K562 (cell line): Measurements from ENCODE around the gene NDOR1. TPM values are rescaled to one million over a fixed set of nuclear protein-coding genes. Genes with fewer than 3 reads are reported as not detected.

Source experiments
- CHCHD3 ChIP-seq: fragments of 250-450 bp; sonication (Bioruptor Pico); IDR thresholded peaks from 2 replicates; pipeline ENCODE4 v2.1.2; 2022; ENCODE audit warnings: mild to moderate bottlenecking
- CREB1 ChIP-seq, 2 experiments: sonication (generic) in 1 of 2; formaldehyde crosslinking in 1 of 2; IDR thresholded peaks; 2 replicates each; pipeline versions ENCODE4 v1.6.1 to v1.8.0; 2012 to 2022; ENCODE audit warnings: inconsistent platforms in 1 of 2, mild to moderate bottlenecking in 1 of 2, missing genetic modification reagents in 1 of 2, moderate library complexity in 1 of 2
- DACH1 ChIP-seq: fragments of 450-650 bp; IDR thresholded peaks from 2 replicates; pipeline ENCODE4 v1.6.1; 2018; ENCODE audit not compliant: partially characterized antibody
- FOS ChIP-seq: IDR thresholded peaks from 3 replicates; pipeline ENCODE4 v1.6.1; 2011; ENCODE audit not compliant: insufficient read length; ENCODE audit errors: extremely low read depth
- GABPB1 ChIP-seq: sonication (generic); formaldehyde crosslinking; IDR thresholded peaks from 2 replicates; pipeline ENCODE4 v1.8.0; 2022; ENCODE audit warnings: mild to moderate bottlenecking, missing genetic modification reagents
- HCFC1 ChIP-seq: IDR thresholded peaks from 2 replicates; pipeline ENCODE4 v1.6.1; 2012; ENCODE audit warnings: low read depth, low read length, improper control_type of control experiment
- HDAC1 ChIP-seq, 2 experiments: fragments of 450-650 bp; IDR thresholded peaks; 2 replicates each; pipeline ENCODE4 v1.6.1; 2016 to 2017; ENCODE audit warnings: inconsistent platforms in 1 of 2, mild to moderate bottlenecking in 1 of 2, moderate library complexity in 1 of 2
- LEF1 ChIP-seq: fragments of 450-650 bp; IDR thresholded peaks from 2 replicates; pipeline ENCODE4 v1.6.1; 2016; ENCODE audit warnings: mild to moderate bottlenecking
- MAFF ChIP-seq: IDR thresholded peaks from 2 replicates; pipeline ENCODE4 v1.6.1; 2012; ENCODE audit warnings: low read length, improper control_type of control experiment
- MXI1 ChIP-seq: IDR thresholded peaks from 2 replicates; pipeline ENCODE4 v1.6.1; 2011; ENCODE audit warnings: low read depth, mild to moderate bottlenecking, improper control_type of control experiment, low read length
- MYBL2 ChIP-seq, 2 experiments: fragments of 450-650 bp in 1 of 2; sonication (generic) in 1 of 2; formaldehyde crosslinking in 1 of 2; IDR thresholded peaks; 2 replicates each; pipeline versions ENCODE4 v1.6.1 to v1.8.1; 2017 to 2022; ENCODE audit warnings: borderline replicate concordance in 1 of 2, inconsistent platforms in 1 of 2, low read depth in 1 of 2, mild to moderate bottlenecking in 1 of 2, missing genetic modification reagents in 1 of 2, moderate library complexity in 1 of 2
- NBN ChIP-seq: fragments of 450-650 bp; IDR thresholded peaks from 2 replicates; pipeline ENCODE4 v1.6.1; 2016; ENCODE audit warnings: low read depth, mild to moderate bottlenecking
- NFE2 ChIP-seq: IDR thresholded peaks from 2 replicates; pipeline ENCODE4 v1.6.1; 2014; ENCODE audit warnings: antibody characterized with exemption, low read depth
- NR2C2 ChIP-seq, 2 experiments: fragments of 200-800 bp in 1 of 2; sonication (Bioruptor generic) in 1 of 2; sonication (generic) in 1 of 2; formaldehyde crosslinking in 1 of 2; IDR thresholded peaks; 2 replicates each; pipeline versions ENCODE4 v1.6.1 to v1.8.0; 2016 to 2022; ENCODE audit warnings: mild to moderate bottlenecking in 1 of 2, missing compliant biosample characterization in 1 of 2, missing genetic modification characterization in 1 of 2, missing genetic modification reagents in 1 of 2
- POLR2AphosphoS2 ChIP-seq: IDR thresholded peaks from 2 replicates; pipeline ENCODE4 v1.6.1; 2012; ENCODE audit warnings: low read length, improper control_type of control experiment
- POLR2AphosphoS5 ChIP-seq: IDR thresholded peaks from 2 replicates; pipeline ENCODE4 v1.6.1; 2011; ENCODE audit warnings: mild to moderate bottlenecking, low read depth, low read length, moderate library complexity; ENCODE audit not compliant: control insufficient read depth, insufficient read depth
- POLR3A ChIP-seq: IDR thresholded peaks from 2 replicates; pipeline ENCODE4 v1.6.1; 2011; ENCODE audit warnings: borderline replicate concordance, mild to moderate bottlenecking, moderate library complexity; ENCODE audit not compliant: insufficient read length, insufficient read depth; ENCODE audit errors: extremely low read depth
- PTRF ChIP-seq: fragments of 450-650 bp; IDR thresholded peaks from 2 replicates; pipeline ENCODE4 v1.6.1; 2016; ENCODE audit warnings: mild to moderate bottlenecking, missing genetic modification characterization, missing compliant biosample characterization
- SP2 ChIP-seq: IDR thresholded peaks from 2 replicates; pipeline ENCODE4 v1.6.1; 2011; ENCODE audit warnings: mild to moderate bottlenecking, low read depth, low read length, moderate library complexity; ENCODE audit not compliant: poor library complexity, severe bottlenecking; ENCODE audit errors: extremely low read depth
- SRSF3 ChIP-seq: fragments of 200-400 bp; formaldehyde crosslinking; IDR thresholded peaks from 2 replicates; pipeline ENCODE4 v1.6.1; 2016; ENCODE audit warnings: mild to moderate bottlenecking, low read length, moderate library complexity; ENCODE audit not compliant: insufficient read depth
- STAT5A ChIP-seq: IDR thresholded peaks from 2 replicates; pipeline ENCODE4 v1.6.1; 2012; ENCODE audit warnings: low read length, inconsistent platforms, borderline replicate concordance
- ZEB2 ChIP-seq: fragments of 450-650 bp; IDR thresholded peaks from 2 replicates; pipeline ENCODE4 v1.6.1; 2016
- ZNF121 ChIP-seq: sonication (generic); formaldehyde crosslinking; conservative IDR thresholded peaks from 2 replicates; pipeline ENCODE4 v1.8.0; 2022; ENCODE audit warnings: missing genetic modification reagents
- polyA plus RNA-seq, 8 experiments: library from polyadenylated mRNA; depleted of rRNA in 4 of 8; stranded (reverse) in 5 of 8; unstranded in 3 of 8; fragments of >200 nt; fragmentation: Nextera tagmentation in 2 of 8; fragmentation: Illumina TruSeq in 1 of 8; extraction: Ambion mirVana in 2 of 8; extraction: Trizol in 1 of 8; gene quantifications; 2 replicates each; pipeline versions ENCODE4 v1.2.1 to v1.2.3, GENCODE V29; 2011 to 2014; ENCODE audit warnings: inconsistent platforms in 1 of 8, missing spikeins in 1 of 8
- total RNA-seq, 7 experiments: library from RNA; depleted of rRNA in 6 of 7; stranded (reverse); fragments of >200 nt in 6 of 7; fragmentation: Illumina TruSeq in 2 of 7; extraction: Trizol in 2 of 7; gene quantifications; 2 replicates each; pipeline versions ENCODE4 v1.2.1 to v1.2.3, GENCODE V29; 2011 to 2021; ENCODE audit warnings: low replicate concordance in 1 of 7
- TF ChIP-seq, protein P1 (sequence below): sonication (generic); formaldehyde crosslinking; IDR thresholded peaks from 2 replicates; pipeline ENCODE4 v1.9.0; 2022; ENCODE audit warnings: mild to moderate bottlenecking, missing genetic modification reagents
- TF ChIP-seq, protein P2 (sequence below), 2 experiments: fragments of 450-650 bp; conservative IDR thresholded peaks; 2 replicates each; pipeline ENCODE4 v1.6.1; 2017; ENCODE audit warnings: mild to moderate bottlenecking in 2 of 2, moderate library complexity in 2 of 2

NDOR1 gene
- total and polyA plus RNA-seq, 9 of the 15 experiments (the other 6 are each of a cell fraction or from before 2014, with no cell fraction given): 0.06 to 36.9 (median 6.9) TPM

DNA sequence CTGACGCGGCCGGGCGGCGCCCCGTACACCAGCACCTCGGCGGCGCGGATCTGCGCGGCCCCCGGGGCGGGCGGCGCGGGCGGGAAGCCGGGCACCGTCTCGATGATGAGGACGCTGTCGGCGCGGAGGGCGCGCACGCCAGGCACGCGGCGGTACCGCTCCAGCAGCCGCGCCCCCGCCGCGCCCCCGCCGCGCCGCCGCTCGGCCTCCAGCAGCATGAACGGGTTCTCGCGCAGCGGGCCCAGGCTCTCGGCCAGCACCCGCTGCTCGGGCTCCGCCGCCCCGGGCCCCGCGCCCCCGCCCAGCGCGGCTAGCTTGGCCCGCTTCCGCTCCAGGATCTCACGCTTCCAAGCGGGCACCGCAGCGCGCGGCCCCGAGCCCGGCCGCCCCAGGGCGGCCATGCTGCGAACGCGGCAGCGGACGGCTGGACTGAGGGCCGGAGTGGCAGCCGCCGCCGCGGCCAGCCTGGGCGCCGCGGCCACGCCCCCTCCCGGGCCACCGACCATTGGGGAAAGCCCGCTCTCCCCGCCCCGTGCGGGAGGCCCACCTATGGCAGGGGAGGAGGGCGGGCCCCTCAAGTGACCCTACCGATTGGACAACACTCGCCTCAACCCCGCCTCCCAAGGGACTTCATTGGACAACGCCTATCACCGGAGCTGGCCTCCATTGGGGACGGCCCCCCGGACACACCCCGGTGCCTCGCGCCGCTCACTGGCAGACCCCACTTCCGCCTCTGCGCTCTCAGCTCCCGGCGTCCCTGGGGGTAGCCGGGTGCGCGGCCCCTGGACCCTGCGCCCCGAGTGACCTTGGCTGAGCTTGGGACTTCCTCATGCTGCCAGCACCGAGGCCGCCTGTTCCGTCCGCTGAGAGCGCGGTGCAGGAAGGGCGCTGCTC lies 4.9 kb upstream of the NDOR1 start, which contains the start of gene TPRN (continued):
- TF ChIP-seq MAFF (no peak), ZEB2 (no peak), NFE2 (no peak), NR2C2 (CRISPR knock-in tag; IDR thresholded peaks at IDR 0.05) (no peak), NR2C2 (tag; IDR thresholded peaks at IDR 0.05) (peak; percentile 49; the same call in 1 of the 2 replicates), LEF1 (no peak), FOS (peak; percentile 97), MYBL2 (IDR thresholded peaks at IDR 0.05; ENCODE audit: low read depth) (no peak), MYBL2 (CRISPR knock-in tag; IDR thresholded peaks at IDR 0.05; ENCODE audit: borderline replicate concordance) (no peak), NBN (no peak), SP2 (peak; percentile 86), HCFC1 (peak; percentile 3; the same call in 1 of the 2 replicates), SRSF3 (no peak), POLR2AphosphoS5 (peak; percentile 67; the same call in 1 of the 2 replicates), STAT5A (no peak), POLR2AphosphoS2 (no peak), GABPB1 (CRISPR knock-in tag) (peak; percentile 84), POLR3A (no peak), DACH1 (no peak), MXI1 (no peak), ZNF121 (CRISPR knock-in tag) (no peak), PTRF (tag) (no peak), CREB1 (IDR thresholded peaks at IDR 0.05) (no peak), CREB1 (CRISPR knock-in tag; IDR thresholded peaks at IDR 0.05) (no peak; the same call in 1 of the 2 replicates), CHCHD3 (no peak), HDAC1 (IDR thresholded peaks at IDR 0.05) (peak in 1 of 2 experiments; percentile 85; a peak in 2 of 4 replicates)
- TF ChIP-seq, protein P1, sequence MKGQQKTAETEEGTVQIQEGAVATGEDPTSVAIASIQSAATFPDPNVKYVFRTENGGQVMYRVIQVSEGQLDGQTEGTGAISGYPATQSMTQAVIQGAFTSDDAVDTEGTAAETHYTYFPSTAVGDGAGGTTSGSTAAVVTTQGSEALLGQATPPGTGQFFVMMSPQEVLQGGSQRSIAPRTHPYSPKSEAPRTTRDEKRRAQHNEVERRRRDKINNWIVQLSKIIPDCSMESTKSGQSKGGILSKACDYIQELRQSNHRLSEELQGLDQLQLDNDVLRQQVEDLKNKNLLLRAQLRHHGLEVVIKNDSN (CRISPR knock-in tag): peak; percentile 69
- TF ChIP-seq, protein P2, sequence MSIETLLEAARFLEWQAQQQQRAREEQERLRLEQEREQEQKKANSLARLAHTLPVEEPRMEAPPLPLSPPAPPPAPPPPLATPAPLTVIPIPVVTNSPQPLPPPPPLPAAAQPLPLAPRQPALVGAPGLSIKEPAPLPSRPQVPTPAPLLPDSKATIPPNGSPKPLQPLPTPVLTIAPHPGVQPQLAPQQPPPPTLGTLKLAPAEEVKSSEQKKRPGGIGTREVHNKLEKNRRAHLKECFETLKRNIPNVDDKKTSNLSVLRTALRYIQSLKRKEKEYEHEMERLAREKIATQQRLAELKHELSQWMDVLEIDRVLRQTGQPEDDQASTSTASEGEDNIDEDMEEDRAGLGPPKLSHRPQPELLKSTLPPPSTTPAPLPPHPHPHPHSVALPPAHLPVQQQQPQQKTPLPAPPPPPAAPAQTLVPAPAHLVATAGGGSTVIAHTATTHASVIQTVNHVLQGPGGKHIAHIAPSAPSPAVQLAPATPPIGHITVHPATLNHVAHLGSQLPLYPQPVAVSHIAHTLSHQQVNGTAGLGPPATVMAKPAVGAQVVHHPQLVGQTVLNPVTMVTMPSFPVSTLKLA (conservative IDR thresholded peaks at IDR 0.05): peak; percentile 80 to 88
